Epithelial cell of esophagus (primary cell): ENCODE measurements around the gene CD163L1.
"Not testable (repeated sequence)": the region's sequence is repeated elsewhere in the genome, so short reads cannot be mapped to it uniquely, and the experiment has no call there.

Source experiments
- DNase-seq: peaks from one replicate; pipeline ENCODE4 v3.0.0; 2010; ENCODE audit warnings: low read depth
- H3K4me3 ChIP-seq: 2 replicates; pipeline ENCODE4 v1.5.1; 2011; ENCODE audit warnings: mild to moderate bottlenecking, low read length, control low read depth
- CTCF ChIP-seq: IDR thresholded peaks from 2 replicates; pipeline ENCODE4 v1.5.1; 2011; ENCODE audit warnings: low read depth, mild to moderate bottlenecking, low read length, control low read depth, inconsistent platforms; ENCODE audit not compliant: insufficient read depth; ENCODE audit errors: missing control alignments

CD163L1 gene

GRCh38 chr12:7344833-7345606, 98.9 kb downstream of the CD163L1 start:
- H3K4me3 ChIP-seq, result no peak overlapping the region
- DNase-seq, result peak; percentile 16
- TF ChIP-seq CTCF, result no peak

GRCh38 chr12:7339675-7340074, 104.3 kb downstream of the CD163L1 start:
- no peak for TF ChIP-seq CTCF
- no peak for DNase-seq
- no peak overlapping the region for H3K4me3 ChIP-seq

GRCh38 chr12:7337790-7338189, 106.2 kb downstream of the CD163L1 start:
- H3K4me3 ChIP-seq, DNase-seq: not testable (repeated sequence)

GRCh38 chr12:7327918-7328317, 116.0 kb downstream of the CD163L1 start:
- no peak for DNase-seq
- TF ChIP-seq CTCF, result no peak
- no peak overlapping the region for H3K4me3 ChIP-seq

- DNase-seq, result no peak
- TF ChIP-seq CTCF, result no peak
- H3K4me3 ChIP-seq, result no peak overlapping the region
These were observed 119.8 kb downstream of the CD163L1 start for GRCh38 chr12:7324176-7324575.

- TF ChIP-seq CTCF, result no peak
- no peak overlapping the region for H3K4me3 ChIP-seq
- no peak for DNase-seq
These were observed 121.4 kb downstream of the CD163L1 start for GRCh38 chr12:7322599-7322998.

GRCh38 chr12:7321624-7322023, 122.3 kb downstream of the CD163L1 start:
- TF ChIP-seq CTCF, result no peak
- H3K4me3 ChIP-seq, result no peak overlapping the region
- no peak for DNase-seq
